A673 (cell line): Measurements from ENCODE around the gene AHRR.

ENCODE experiments used
- CTCF ChIP-seq: fragments of 300-800, 200-600 bp; sonication (generic); conservative IDR thresholded peaks from 2 replicates; pipeline ENCODE4 v1.5.1; 2017; ENCODE audit warnings: low read depth, mild to moderate bottlenecking, antibody characterized with exemption, low read length, moderate library complexity, mixed read lengths
- EZH2 ChIP-seq: fragments of 200-600 bp; sonication (generic); IDR thresholded peaks from 2 replicates; pipeline ENCODE4 v1.6.1; 2017; ENCODE audit warnings: borderline replicate concordance, low read depth, mild to moderate bottlenecking, mixed read lengths, antibody characterized with exemption, low read length; ENCODE audit not compliant: poor library complexity, severe bottlenecking

- no peak for TF ChIP-seq EZH2
- TF ChIP-seq CTCF, result no peak
Measured at GRCh38 chr5:378976-379742, 57.6 kb downstream of the AHRR start.
